Measurements from ENCODE around the gene PLCB2. TPM values are rescaled to one million over a fixed set of nuclear protein-coding genes. Genes with fewer than 3 reads are reported as not detected.

The PLCB2 gene
- total and polyA plus RNA-seq, 7 experiments from 2014 or later = 19.8 to 359 (median 181) TPM

DNA sequence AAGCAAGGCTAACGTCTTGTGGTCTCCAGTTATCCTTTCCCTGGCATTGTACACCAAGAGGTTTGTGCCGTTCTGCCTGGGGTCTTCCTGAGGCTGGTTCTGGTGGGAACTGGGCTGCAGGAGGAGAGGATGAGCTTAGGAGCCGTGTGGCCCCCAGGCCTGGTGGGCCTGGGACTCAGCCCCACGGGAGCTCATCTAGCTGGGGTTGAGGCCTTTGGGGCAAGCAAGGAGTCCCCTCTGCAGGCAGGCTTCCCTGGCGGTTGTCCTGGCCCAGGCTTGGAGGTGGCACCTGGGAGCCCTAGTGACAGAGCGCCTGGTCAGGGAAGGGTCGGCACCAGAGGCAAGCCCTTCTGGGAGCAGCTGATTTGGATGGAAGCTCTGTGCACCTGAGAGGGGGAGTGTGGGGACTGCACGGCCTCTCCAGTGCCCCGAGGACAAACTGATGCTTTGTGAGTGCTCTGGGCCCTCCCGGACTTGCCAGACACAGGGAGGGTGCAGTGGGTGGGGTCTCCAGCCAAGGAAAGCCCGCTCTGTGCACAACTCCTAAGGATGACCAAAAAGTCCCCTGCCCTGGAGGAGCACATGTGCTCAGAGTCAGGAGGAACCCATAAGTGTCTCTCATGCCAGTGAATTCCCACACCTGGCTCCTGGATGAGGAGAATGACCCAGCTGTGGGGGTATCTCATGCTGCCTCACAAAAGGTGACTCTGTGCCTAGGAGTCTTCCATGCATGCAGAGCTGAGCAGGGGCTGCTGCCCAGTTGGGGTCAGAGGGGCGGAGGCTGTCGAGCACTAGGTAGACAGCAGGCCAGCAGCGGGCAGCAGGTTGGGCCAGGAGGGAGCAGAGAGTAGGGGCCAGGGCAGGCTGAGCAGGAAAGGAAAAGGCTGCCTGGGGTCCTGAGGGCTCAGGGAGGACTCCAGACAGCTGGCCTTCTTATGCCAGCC, 66.2 kb downstream of the PLCB2 start:
- no peak overlapping the region for H3K4me3 ChIP-seq (ENCODE audit: low read length)
- Mint-ChIP-seq H3K9me3 (no peaks in the 10 kb centered on the region), H3K27ac (no peak overlapping the region), H3K4me3 (no peak overlapping the region), H3K27me3 (peaks cover 16 to 23% (median 19%) of the 10 kb centered on the region in 5 donors), H3K36me3 (no peaks in the 10 kb centered on the region), H3K4me1 (peaks cover 4 to 11% (median 10%) of the 10 kb centered on the region in 7 donors)
- ChIA-PET CTCF (no interaction called here), POLR2A (no interaction called here)
- intact Hi-C loops (cut with micrococcal nuclease) = no loop called here
- H3K27me3 ChIP-seq (ENCODE audit: control insufficient read depth in 2 of 2, insufficient read depth in 2 of 2, low read length in 2 of 2) = no peaks in the 10 kb centered on the region
- H3K36me3 ChIP-seq (ENCODE audit: control insufficient read depth in 2 of 3, insufficient read depth in 3 of 3, low read length in 3 of 3) = no peaks in the 10 kb centered on the region
- H3K9me3 ChIP-seq (ENCODE audit: control insufficient read depth in 2 of 3, low read length in 3 of 3) = no peaks in the 10 kb centered on the region
- no peak for ATAC-seq
- DNase-seq = no peak
- H3K27ac ChIP-seq (ENCODE audit: low read depth, low read length) = no peak overlapping the region
- H3K4me1 ChIP-seq (ENCODE audit: control insufficient read depth in 2 of 2, insufficient read depth in 2 of 2, low read length in 2 of 2) = no peaks in the 10 kb centered on the region

DNA sequence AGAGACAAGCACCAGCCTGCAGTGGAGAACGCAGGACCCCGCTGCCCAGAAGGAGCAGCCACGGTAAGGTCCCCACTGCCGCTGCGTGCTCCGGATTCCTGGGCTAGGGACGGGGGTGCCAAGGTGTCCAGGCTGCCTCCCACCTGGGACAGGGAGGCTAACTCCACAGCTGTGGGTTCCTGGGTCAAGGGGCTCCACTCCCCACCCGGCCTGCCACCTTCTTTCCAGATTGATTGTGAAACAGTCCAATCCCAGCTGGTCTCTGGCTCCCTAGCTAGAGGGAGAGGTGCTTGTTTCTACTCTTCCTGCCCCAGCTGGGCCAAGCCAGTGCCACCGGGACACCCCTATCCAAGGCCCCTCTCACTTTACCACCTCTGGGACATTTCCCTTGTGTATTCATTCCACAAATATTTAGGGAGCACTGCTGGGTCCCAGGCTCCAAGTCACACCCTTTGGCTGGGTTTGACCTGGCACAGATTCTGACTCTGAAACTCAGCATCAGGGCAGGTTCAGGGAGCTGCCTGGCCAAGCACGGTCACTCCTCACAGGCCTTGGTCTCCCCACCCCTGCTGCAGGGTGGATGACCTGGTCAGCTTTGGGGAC, 67.0 kb downstream of the PLCB2 start:
- no peak overlapping the region for H3K4me3 ChIP-seq (ENCODE audit: low read length)
- no peaks in the 10 kb centered on the region for H3K36me3 ChIP-seq (ENCODE audit: control insufficient read depth in 2 of 3, insufficient read depth in 3 of 3, low read length in 3 of 3)
- H3K27ac Mint-ChIP-seq = no peak overlapping the region
- H3K27me3 Mint-ChIP-seq = peaks cover 16 to 23% (median 19%) of the 10 kb centered on the region in 5 donors
- H3K27me3 ChIP-seq (ENCODE audit: control insufficient read depth in 2 of 2, insufficient read depth in 2 of 2, low read length in 2 of 2) = no peaks in the 10 kb centered on the region
- intact Hi-C loops (cut with micrococcal nuclease) = no loop called here
- H3K9me3 ChIP-seq (ENCODE audit: control insufficient read depth in 2 of 3, low read length in 3 of 3) = no peaks in the 10 kb centered on the region
- DNase-seq (no peak), ATAC-seq (no peak)
- H3K4me1 Mint-ChIP-seq = peaks cover 4 to 11% (median 10%) of the 10 kb centered on the region in 7 donors
- ChIA-PET CTCF (no interaction called here), POLR2A (no interaction called here)
- no peak overlapping the region for H3K4me3 Mint-ChIP-seq
- no peaks in the 10 kb centered on the region for H3K36me3 Mint-ChIP-seq
- no peak overlapping the region for H3K27ac ChIP-seq (ENCODE audit: low read depth, low read length)
- H3K4me1 ChIP-seq (ENCODE audit: control insufficient read depth in 2 of 2, insufficient read depth in 2 of 2, low read length in 2 of 2) = no peaks in the 10 kb centered on the region
- no peaks in the 10 kb centered on the region for H3K9me3 Mint-ChIP-seq

DNA sequence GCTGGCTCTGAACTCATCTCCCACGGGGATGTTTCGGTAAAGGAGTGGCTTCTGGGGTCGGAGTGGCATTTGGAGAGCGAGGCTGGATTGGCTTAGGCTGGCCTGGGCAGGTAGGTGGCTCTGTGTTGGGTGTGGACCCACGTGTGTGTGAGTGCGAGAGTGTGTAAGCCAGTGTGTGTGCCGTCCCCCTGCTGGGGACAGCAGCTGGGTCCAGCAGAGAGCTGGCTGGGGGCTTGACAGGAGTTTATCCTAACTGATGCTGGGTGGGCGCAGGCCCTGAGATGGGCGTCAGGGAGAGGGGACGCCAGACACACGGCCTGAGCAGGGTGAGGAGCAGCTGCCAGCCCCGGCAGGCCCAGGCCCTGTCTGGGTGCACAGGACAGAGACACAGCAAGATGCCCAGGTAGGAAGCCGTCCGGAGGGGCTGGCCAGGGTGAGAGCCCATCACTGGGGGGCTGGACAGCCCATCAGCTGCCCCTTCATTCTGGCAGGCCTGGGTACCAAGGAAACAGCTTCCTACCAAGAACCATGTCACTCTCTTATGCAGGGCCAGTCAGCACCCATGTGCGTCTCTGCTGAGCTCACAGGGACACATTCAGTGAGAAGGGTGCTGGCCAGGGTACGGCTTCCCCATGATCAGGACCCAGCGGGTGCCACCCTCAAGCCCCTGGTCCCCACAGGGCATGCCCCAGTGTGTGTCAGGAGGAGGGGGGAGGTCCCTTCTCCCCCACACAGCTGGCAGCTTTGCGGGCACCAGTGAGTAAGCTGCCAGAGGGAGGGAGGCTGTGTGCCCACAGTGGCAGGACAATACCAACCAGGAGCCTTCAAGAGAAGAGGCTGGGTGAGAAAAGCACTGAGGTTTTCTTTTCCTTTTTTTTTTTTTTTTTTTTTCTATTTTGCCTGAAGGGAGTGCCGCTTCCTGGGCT, 67.8 kb downstream of the PLCB2 start:
- DNase-seq (no peak), ATAC-seq (no peak)
- POLR2A ChIA-PET = interaction anchor here (0.5 kb wide), 1 partner anchor 138 kb away, joined by 3 read pairs; no protein-coding TSS in a partner anchor
- H3K9me3 Mint-ChIP-seq = no peaks in the 10 kb centered on the region
- Histone ChIP-seq H3K4me3 (ENCODE audit: low read length) (no peak overlapping the region), H3K27ac (ENCODE audit: low read depth, low read length) (no peak overlapping the region), H3K9me3 (ENCODE audit: control insufficient read depth in 2 of 3, low read length in 3 of 3) (no peaks in the 10 kb centered on the region), H3K27me3 (ENCODE audit: control insufficient read depth in 2 of 2, insufficient read depth in 2 of 2, low read length in 2 of 2) (no peaks in the 10 kb centered on the region), H3K4me1 (ENCODE audit: control insufficient read depth in 2 of 2, insufficient read depth in 2 of 2, low read length in 2 of 2) (no peaks in the 10 kb centered on the region), H3K36me3 (ENCODE audit: control insufficient read depth in 2 of 3, insufficient read depth in 3 of 3, low read length in 3 of 3) (no peaks in the 10 kb centered on the region)
- peak overlapping the region in 2 of 10 donors; percentile 38 to 39 for H3K4me3 Mint-ChIP-seq
- H3K36me3 Mint-ChIP-seq = no peaks in the 10 kb centered on the region
- no peak overlapping the region for H3K27ac Mint-ChIP-seq
- peaks cover 5 to 11% (median 10%) of the 10 kb centered on the region in 7 donors for H3K4me1 Mint-ChIP-seq
- CTCF ChIA-PET = interaction anchor here (0.6 kb wide), 1 partner anchor 1158 kb away, joined by 3 read pairs; no protein-coding TSS in a partner anchor
- intact Hi-C loops (cut with micrococcal nuclease) = no loop called here
- peaks cover 16 to 23% (median 19%) of the 10 kb centered on the region in 5 donors for H3K27me3 Mint-ChIP-seq

DNA sequence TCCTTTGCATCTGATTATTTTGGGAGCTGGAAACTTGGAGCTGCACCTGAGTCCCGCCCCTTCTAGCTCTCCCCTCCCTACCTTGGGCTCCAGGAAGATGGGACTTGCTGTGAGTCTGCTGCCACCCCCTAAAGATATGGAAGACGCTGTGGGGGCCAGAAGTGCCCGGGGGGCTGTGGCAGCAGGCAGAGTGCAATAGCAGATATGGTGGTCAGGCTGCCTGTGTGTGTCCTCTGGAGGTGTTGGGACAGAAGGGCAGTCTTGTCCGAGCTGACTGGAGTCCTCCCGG, 68.4 kb downstream of the PLCB2 start:
- Histone ChIP-seq H3K4me3 (ENCODE audit: low read length) (no peak overlapping the region), H3K9me3 (ENCODE audit: control insufficient read depth in 2 of 3, low read length in 3 of 3) (no peaks in the 10 kb centered on the region), H3K36me3 (ENCODE audit: control insufficient read depth in 2 of 3, insufficient read depth in 3 of 3, low read length in 3 of 3) (no peaks in the 10 kb centered on the region), H3K27me3 (ENCODE audit: control insufficient read depth in 2 of 2, insufficient read depth in 2 of 2, low read length in 2 of 2) (no peaks in the 10 kb centered on the region), H3K4me1 (ENCODE audit: control insufficient read depth in 2 of 2, insufficient read depth in 2 of 2, low read length in 2 of 2) (no peaks in the 10 kb centered on the region), H3K27ac (ENCODE audit: low read depth, low read length) (no peak overlapping the region)
- DNase-seq (no peak), ATAC-seq (no peak)
- ChIA-PET POLR2A (interaction anchor here (0.5 kb wide), 1 partner anchor 137 kb away, joined by 3 read pairs; no protein-coding TSS in a partner anchor), CTCF (interaction anchor here (0.6 to 1.4 kb wide), 3 partner anchors 8 to 1159 kb away, joined by 3 to 4 read pairs (median 4); no protein-coding TSS in a partner anchor)
- Mint-ChIP-seq H3K4me1 (peaks cover 6 to 11% (median 10%) of the 10 kb centered on the region in 7 donors), H3K27me3 (peaks cover 16 to 23% (median 19%) of the 10 kb centered on the region in 5 donors), H3K9me3 (no peaks in the 10 kb centered on the region), H3K27ac (no peak overlapping the region), H3K4me3 (peak overlapping the region in 2 of 10 donors; percentile 15 to 39), H3K36me3 (no peaks in the 10 kb centered on the region)
- intact Hi-C loops (cut with micrococcal nuclease) = no loop called here

DNA sequence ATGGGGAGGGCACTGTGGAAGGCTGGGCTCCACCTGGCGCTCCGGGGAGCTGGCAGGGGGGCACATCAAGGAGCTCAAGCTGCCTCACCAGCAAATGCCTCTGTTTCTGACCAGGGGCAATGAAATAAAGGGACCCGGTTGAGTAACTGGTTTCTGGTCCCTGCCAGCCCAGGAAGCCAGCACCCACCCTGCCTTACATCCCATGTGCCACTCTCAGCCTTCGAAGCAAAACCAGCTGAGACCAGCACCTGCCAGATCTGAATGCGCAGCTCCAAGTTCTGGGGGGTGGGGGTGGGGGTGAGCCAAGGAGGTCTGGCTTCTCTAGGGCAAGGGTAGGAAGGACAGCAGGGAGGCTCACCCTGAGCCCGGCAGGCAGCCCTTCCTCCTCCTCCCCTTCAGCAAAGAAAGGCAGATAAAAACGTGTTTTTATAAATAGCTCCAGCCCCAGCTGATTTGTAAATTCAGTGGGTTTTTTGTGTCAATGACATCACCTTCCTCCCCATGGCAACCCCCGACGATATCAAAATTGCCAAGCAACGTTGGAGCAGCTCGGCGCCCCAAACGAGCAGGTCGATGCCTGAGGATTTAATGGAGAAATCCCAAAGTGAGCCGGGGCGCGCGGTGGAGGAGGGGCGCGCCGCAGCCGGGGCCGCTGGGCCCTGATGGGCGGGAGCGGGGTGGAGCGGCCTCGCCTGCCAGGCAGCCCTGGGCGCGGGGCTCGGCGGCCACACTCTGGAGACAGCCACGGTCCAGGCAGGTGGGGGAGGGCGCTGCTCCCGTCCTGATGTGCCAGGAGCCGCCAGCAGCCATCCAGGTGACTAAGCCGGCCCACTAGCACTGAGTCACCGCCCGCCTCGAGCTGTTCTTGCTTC, 69.0 kb downstream of the PLCB2 start, which contains the start of gene PAK6:
TSS of gene PAK6 (plus strand) at position 532 of the 872 bp plus-strand sequence. CDS start 25,723 bp downstream, outside the sequence.
- H3K27me3 ChIP-seq (ENCODE audit: control insufficient read depth in 2 of 2, insufficient read depth in 2 of 2, low read length in 2 of 2) = no peaks in the 10 kb centered on the region
- CTCF ChIA-PET = interaction anchor here (1.1 to 1.4 kb wide), 2 partner anchors 8 to 35 kb away, joined by 4 read pairs; no protein-coding TSS in a partner anchor
- no peaks in the 10 kb centered on the region for H3K9me3 Mint-ChIP-seq
- H3K27ac ChIP-seq (ENCODE audit: low read depth, low read length) = no peak within 1 kb of the TSS
- peaks cover 6 to 11% (median 10%) of the 10 kb centered on the region in 7 donors for H3K4me1 Mint-ChIP-seq
- no peaks in the 10 kb centered on the region for H3K36me3 ChIP-seq (ENCODE audit: control insufficient read depth in 2 of 3, insufficient read depth in 3 of 3, low read length in 3 of 3)
- peak in 2 of 9 donors; percentile 8 to 41 for DNase-seq
- H3K36me3 Mint-ChIP-seq = no peaks in the 10 kb centered on the region
- ATAC-seq = peak; percentile 34
- H3K9me3 ChIP-seq (ENCODE audit: control insufficient read depth in 2 of 3, low read length in 3 of 3) = no peaks in the 10 kb centered on the region
- H3K27me3 Mint-ChIP-seq = peaks cover 16 to 23% (median 19%) of the 10 kb centered on the region in 5 donors
- POLR2A ChIA-PET = interaction anchor here (0.5 kb wide), 1 partner anchor 137 kb away, joined by 3 read pairs; no protein-coding TSS in a partner anchor
- no peak within 1 kb of the TSS for H3K4me3 ChIP-seq (ENCODE audit: low read length)
- H3K27ac Mint-ChIP-seq = no peak within 1 kb of the TSS
- intact Hi-C loops (cut with micrococcal nuclease) = no loop called here
- H3K4me3 Mint-ChIP-seq = peak within 1 kb of the TSS in 6 of 10 donors; percentile 12 to 67 (median 24)
- H3K4me1 ChIP-seq (ENCODE audit: control insufficient read depth in 2 of 2, insufficient read depth in 2 of 2, low read length in 2 of 2) = no peaks in the 10 kb centered on the region
